GM18867 (cell line): ENCODE results near the gene PPP1R36.
"Not testable (repeated sequence)": the region's sequence is repeated elsewhere in the genome, so short reads cannot be mapped to it uniquely, and the experiment has no call there.

ENCODE experiments used
- ATAC-seq: cut with Tn5 transposase; IDR thresholded peaks from one replicate; pipeline ENCODE4 v1.9.1; 2021; ENCODE audit warnings: mild to moderate bottlenecking, moderate library complexity; ENCODE audit not compliant: unreplicated experiment

Gene PPP1R36

DNA sequence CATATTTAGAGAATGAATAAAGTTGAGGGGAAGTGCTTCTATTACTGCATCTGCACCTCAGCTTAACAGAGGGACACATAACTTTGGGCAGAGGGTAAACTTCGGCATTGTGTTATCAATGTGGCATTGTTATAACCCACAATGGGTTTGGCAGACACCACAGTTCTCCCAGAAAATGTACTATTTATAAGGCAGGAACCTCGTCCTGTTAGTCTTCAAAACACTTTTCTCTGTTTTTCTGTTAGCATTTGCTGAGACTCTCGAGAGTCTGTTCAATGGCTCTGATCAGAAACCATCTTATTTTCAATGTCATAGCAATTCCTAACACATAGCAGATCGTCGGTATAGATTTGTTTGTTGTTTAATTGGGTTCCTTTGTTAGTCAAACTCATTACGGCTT lies 13.9 kb downstream of the PPP1R36 start:
- no peak for ATAC-seq

DNA sequence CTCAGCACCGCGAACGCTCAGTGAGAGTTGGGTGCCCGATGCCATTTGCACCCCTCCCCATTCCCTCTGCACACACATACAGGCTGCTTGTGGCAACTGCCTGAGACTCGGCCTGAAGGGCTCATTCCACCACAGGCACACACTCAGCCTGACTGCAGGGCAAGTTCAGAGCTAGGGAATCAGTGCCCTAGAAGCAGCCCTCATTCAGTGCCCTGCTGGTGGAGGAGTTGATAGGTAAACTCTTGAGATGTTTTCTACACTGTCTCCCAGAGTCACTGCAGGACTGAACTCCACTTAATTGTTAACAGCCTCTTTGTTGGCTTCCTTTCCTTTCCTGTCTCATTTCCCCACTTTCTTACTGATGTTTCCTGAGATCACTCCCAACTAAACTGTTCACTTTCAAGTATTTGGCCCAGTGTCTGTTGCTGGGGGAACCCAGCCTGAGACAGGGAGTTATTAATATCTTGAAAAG lies 16.9 kb downstream of the PPP1R36 start:
- ATAC-seq: no peak

DNA sequence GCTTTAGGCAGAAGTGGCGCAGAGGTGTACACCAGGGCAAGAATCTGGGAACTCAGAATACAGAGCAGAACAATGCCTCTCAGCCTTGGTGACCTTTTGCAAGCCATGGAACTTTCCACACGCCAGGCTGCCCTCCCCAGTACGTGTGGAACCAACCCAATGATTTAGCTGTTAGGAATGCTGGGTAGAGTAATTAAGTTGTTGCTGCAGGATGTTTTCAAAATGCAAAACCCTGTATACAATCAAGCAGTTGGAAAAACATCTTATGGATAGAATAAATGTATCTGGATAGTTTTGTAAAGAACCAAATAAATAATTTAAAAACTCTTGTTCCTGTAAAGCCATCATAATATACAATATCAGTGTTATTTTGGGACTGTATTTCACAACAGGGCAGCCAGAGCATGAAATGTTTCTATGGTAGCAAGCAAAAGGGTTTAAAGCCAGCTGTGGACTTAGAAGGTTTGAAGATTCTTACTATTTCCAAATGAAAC lies 19.4 kb downstream of the PPP1R36 start:
- ATAC-seq: no peak

DNA sequence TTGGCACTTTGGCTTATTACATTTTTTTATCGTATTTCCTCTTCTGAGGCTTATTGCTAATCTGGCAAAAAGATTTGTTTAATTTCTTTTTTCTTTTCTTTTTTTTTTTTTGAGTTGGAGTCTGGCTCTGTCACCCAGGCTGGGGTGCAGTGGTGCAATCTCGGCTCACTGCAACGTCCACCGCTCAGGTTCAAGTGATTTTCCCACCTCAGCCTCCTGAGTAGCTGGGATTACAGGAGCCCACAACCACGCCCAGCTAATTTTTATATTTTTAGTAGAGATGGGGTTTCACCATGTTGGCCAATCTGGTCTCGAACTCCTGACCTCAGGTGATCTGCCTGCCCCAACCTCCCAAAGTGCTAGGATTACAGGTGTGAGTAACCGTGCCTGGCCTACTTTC lies 19.9 kb downstream of the PPP1R36 start:
- ATAC-seq: not testable (repeated sequence)

DNA sequence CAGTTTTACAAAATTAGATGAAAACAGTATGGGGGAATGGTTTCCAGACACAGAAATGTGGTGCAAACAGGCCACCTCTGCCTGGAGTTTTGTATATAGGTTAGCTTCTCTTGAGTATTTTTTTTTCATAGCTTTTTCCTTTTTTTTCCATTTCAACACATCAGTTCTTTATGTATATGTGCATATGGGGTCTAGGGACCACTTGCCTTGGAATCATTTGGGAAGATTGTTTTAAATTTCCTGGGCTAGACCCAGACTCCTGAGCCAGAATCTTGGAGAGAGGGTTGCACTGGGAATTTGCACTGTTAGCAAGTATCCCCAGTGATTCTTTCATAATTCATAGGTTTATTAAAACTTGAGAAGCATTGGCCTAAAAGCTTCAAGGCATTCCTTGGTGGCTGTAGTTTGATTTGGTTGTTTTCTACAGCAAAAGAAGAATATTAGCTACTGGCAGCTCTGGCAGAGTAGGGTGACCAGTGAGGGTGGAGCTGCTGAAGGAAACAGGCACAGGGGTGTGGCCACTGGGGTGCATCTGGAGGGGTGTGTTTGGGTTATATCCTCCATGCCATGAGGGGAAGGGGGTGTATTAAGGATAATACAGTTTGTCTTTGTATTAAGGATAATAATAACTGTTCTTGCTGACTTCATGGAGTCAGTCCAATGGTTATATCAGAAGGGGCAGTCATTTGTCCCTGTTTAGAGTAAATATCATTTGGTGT lies 22.8 kb downstream of the PPP1R36 start:
- no peak for ATAC-seq

DNA sequence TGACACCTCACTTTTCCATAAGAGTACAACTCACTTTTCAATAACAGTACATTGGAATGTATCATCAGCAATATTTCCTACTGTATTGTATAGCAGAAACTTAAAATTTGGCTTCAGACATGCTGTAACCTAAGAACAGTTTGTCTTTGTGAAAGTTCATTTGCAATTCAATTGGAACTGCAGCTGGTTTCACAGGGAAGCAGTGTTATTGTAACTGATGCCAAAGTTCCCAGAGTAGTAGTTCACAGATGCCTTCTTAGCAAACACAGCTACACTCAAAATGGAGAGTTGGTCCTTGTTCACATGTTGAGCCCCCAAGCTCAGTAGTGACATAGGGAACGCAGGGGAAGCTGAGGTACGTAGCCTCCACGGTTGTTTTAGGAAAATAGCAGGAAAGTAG lies 23.3 kb downstream of the PPP1R36 start:
- ATAC-seq: no peak

DNA sequence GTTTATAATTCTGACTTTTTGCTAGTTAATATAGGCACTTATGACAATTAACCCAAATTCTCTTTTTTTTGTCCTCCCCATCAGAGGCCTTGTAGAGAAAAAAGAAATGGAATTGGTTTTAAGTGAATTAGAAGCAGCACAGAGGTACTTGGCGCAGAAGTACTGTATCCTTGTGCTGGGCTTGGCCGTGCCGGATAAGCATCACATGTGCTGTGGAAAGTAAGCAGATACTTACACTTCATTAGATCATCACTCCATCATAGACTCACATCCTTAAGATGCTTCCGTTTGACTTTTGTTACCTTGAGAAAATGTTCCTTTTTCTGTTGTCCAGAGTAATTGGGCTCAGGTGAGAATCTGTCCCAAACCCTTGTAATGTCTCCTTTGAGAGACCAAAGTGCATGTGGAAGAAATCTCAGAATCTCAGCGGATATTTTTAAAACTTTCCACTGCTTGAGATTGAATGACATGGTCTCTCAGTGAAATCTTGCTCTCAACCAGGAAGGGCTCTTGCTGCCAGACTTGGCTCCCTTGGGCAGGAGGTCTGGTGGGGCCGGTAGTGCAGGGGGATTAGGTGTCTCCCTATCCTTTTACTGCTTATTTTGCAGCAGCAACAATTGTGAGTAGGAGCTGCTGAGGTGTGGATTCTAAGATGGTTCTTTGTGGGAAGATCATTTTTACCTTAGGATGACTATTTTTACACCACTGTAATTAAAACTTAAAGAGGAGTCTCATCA lies 24.8 kb downstream of the PPP1R36 start:
- no peak for ATAC-seq

DNA sequence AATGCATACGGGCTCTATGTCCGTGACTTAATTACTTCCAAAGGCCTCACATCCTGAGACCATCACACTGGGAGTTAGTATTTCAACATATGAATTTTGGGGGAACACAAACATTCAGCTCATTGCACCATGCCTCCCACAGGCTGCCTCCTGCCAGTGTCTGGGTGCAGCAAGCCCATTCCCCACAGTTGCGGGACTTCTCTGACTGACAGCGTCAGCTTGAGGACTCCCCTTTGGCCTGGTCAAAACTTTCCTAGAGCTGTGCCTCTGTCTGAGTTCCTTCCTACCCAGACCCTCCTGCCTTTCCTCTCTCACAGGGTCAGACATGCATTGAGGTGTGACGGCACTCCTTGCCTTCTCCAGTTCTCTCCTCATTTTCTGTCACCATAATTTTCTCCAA lies 27.4 kb downstream of the PPP1R36 start:
- no peak for ATAC-seq

DNA sequence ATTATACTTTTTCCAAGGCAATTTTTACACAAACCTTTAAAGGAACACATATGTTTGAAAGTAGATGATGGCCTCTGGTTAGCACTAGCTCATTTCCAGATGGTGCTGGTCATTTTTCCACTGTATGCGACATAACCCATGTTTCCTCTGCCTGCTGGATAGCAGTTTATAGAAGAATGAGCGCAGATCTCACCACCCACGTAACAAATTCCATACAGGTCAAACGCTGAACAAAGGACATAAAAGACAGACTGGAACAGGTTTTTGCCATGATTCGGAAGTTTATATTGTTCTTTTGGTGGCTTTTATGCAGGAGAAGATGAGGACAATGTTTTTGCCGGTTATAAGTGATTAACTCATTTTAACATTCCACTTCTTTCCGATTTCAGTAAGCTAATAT lies 30.7 kb downstream of the PPP1R36 start:
- ATAC-seq: no peak

DNA sequence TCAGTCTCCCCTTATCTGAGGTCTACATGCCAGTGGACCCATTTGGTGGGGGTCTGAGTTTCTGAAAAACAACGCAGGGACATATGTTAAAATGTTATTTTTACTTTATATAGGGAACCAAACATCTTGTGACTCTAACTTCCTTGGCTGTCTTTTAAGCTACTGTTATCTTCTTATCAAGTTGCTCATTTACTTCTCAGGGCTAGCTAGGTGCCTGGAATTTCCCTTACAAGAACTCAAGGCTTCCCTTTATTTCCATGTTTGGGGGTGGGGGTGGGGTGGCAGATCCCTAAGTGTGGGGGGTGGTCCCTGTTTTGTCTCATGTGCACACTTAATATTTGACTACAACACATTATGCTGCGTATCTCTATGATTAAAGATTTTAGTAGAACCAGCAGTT lies 31.6 kb downstream of the PPP1R36 start:
- ATAC-seq: no peak

DNA sequence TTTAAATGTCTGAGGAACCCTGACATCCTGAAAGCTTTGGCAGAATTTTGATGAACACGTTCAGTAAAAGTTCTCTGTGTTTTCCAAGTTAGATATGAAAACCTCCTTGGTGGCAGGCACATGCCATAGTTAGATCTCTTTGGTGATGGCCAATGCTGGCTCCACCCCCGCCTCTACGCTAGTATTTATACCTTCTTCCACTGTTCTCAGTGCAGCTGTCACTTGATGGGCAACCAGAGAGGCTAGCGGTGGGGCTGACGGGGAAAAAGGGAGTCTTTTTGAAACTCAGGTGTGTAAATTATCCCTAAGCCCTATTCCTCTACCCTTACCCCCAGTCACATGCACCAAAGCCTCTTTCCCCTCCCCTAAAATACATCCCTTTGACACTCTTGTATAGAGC lies 32.1 kb downstream of the PPP1R36 start:
- ATAC-seq: no peak

DNA sequence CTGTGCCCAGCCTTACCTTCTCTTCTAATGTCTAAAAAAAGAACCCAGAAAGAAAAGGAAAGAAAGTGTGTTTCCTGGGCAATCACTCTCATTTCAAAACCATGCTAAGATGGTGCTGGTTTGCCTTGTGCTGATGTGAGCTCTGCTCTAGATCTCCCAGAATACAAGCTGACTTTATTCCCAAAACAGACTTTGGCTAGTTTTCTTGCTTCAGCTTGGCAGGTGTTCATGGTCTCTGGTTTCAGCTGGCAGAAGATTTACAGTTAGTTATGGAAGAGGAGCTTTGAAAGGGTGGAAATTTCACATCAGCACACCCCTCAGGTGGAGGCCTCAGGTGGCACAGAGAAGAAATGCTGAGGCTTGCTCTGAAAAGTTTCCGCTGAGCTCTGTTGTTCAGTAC lies 34.4 kb downstream of the PPP1R36 start:
- ATAC-seq: no peak

DNA sequence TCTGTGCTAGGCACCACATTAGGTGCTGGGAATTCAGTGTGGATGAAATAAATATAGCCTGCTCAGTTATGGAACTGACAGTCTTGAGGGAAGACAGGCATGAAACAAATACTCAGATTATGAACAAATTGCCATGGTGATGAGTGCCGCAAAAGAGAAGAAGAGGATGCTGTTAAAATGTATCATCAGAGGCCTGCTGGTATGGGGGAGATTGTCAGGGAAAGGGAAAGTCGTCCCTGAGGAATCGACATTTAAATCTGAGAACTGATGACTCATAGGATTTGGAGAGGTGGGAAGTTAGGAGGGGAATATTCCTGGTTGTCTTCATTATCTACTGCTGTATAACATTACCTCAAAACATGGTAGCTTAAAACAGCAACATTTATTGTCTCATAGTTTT lies 42.0 kb downstream of the PPP1R36 start:
- ATAC-seq: no peak

DNA sequence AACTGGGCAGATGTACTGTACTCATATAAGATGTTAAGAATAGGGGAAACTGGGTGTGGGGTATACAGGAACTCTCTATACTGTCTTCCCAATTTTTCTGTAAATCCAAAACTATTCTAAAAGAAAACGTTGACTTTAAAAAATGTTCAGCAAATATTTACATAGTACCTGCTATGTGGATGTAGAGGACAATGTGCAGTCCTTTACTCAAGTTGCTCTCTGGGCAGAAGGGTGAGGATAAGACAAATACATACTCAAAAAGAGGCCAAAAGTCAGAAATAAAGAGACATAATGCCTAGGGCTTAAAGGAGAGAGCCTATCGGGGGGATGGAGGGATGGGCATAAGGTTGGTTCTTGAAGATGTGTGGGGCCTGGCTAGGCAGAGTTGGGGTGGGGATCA lies 44.7 kb downstream of the PPP1R36 start:
- no peak for ATAC-seq

DNA sequence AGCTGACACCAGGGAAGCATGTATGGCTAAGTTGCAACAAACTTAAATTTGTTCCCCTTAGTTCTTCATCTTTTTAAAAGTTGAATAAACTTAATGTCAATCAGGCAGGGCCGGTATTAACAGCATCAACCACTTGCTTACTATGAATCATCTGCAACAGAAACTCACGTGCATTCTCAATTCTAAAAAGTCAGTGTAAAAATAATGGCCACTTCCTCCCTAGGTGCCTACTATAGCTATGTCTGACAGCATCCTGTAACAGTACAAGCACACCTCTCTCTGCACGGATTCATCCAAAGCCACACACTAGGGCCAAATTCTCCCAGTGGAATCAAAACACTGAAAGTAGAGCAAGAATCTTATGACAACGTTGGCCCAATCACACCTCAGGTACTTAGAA lies 48.6 kb downstream of the PPP1R36 start:
- peak; percentile 83 for ATAC-seq

DNA sequence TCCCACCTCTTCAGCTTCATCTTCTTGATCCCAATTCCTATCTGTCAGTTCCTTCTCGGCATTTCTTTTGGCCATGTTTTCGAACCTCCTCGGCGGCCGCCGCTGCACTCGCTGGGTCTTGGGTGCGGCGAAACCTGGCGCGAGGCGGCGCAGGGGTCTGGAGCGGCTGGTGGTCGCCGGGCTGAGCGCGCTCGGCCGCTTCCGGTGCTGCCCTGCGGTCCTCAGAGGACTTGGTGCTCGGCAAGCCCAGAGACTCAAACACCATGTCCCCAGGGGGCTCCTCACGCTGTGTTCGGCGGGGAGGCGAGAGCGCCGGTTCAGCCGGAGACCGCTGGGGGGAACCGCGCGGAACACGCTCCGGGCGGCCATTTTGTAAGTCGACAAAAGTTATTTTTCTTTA lies 51.8 kb downstream of the PPP1R36 start:
- ATAC-seq: no peak

DNA sequence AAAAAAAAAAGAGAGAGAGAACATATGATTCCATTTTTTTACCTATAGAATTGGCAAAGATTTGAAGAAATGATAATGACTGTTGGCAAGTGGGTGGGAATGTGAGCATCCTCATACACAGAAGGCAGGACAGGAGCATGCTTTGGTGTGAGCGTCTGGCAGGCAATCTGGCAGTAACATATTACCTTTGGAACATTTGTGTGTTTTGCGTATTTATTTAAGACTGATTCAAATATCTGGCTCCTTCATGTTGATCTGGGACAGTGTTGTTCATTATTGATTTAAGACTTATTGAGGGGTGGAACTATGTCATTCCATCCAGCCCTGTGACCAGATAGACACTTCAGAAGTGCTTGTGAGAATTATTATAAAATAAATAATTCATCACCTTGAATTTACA lies 53.1 kb downstream of the PPP1R36 start:
- ATAC-seq: no peak

DNA sequence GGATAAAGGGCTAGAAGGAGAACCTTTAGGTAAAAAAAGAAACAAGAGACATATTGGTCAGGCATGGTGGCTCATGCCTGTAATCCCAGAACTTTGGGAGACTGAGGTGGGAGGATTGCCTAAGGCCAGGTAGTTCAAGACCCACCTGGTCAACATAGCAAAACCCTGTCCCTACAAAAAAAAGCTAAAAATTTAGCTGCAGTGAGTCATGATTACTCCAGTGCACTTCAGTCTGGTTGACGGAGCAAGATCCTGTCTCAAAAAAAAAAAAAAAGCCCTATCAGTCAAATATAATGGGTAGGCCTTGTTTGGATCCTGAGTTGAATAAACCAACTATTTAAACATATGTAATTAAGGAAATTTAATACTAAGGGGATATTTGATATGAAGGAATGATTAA lies 54.2 kb downstream of the PPP1R36 start:
- no peak for ATAC-seq

DNA sequence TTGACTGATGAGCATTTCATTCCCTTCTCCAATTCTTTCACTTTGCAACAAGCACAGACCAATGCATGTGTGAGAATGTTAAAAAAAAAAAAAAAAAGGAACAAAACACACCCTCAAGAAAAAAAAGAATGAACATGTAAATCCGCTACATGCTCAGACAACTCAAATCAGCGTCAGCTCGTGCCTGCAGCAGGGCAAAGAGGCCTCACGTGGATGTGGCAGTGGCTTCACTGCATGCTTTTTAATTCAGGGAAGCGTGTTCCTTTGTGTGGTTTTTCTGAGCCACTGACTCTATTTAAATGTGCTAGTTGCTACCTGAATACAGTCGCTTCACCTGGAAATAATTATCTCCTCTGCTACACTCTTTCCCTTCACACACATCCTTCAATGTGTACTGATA lies 55.1 kb downstream of the PPP1R36 start:
- ATAC-seq: no peak

DNA sequence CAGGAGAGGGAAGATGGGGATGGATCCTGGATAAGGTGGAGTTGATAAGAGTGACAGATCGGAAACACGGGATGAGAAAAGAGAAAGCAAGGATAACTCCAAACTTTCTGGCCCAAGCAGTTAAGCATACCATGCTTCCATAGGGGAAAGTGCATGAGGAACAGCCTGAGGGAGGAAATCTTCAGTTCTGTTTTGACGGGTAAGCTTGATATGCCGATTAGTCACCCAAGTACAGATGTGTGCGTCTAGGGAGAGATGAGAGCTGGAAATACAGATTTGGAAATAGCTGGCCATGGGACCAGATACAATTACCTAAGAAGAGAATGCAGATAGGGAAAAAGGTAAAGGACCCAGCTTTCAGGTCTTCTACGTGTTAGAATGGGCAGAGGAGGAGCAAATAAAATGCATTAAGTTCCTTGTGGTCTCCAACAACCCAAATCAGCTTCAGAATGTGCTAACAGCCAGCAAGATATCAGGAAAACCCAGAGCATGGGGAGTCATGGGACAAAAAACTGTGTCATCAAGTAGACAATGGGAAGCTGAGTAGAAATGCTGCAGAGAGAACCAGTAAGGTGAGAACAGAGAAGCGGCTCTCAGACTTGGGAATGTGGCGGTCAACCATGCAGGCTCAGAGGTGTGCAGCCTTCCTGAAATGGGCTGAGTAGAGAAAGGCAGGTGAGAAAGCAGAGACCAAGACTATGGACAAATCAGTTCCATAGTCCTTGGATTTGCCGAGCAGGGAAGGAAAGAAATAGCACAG lies 56.3 kb downstream of the PPP1R36 start:
- ATAC-seq: no peak

DNA sequence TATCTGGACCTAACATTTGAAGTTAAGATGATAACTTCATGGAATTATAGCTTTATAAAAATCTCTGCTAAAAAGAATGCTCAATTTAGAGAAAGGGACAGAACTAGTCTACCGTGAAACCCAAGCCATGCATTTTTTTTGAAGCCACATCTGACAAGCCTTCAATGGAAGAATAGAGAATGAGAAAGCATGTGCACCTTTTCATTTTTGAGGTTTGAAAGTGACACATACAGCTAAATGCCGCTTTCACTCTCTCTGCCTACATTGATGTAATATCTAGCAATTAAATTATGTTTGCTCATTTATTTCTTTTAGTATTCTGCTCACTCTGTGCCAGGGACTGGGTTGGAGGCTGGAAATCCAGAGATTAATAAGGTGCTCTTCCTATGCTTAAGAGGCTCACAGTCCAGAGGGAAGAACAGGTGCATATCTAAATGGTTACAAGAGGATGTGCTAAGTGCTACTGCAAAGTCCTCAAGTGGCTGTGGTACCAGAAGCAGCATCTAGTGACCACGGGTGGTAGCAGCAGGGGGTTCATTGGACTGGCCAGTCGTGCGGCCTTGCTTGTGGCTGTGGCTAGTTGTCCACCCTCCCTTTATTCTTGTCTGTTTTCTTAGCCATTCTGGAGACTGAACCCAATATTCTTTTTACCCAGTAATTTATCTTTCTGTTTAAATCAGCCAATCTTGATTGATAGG lies 60.4 kb downstream of the PPP1R36 start:
- no peak for ATAC-seq
